GM18508 (cell line): ENCODE measurements around the gene C11orf68.

Experiments used
- ATAC-seq: cut with Tn5 transposase; IDR thresholded peaks from one replicate; pipeline ENCODE4 v1.9.1; 2021; ENCODE audit warnings: moderate number of reproducible peaks; ENCODE audit not compliant: insufficient read depth, unreplicated experiment

Gene C11orf68

GRCh38 chr11:65916391-65916790 lies 2.5 kb downstream of the C11orf68 start:
- no peak for ATAC-seq

GRCh38 chr11:65915821-65916251 lies 3.0 kb downstream of the C11orf68 start:
- ATAC-seq, result no peak

DNA sequence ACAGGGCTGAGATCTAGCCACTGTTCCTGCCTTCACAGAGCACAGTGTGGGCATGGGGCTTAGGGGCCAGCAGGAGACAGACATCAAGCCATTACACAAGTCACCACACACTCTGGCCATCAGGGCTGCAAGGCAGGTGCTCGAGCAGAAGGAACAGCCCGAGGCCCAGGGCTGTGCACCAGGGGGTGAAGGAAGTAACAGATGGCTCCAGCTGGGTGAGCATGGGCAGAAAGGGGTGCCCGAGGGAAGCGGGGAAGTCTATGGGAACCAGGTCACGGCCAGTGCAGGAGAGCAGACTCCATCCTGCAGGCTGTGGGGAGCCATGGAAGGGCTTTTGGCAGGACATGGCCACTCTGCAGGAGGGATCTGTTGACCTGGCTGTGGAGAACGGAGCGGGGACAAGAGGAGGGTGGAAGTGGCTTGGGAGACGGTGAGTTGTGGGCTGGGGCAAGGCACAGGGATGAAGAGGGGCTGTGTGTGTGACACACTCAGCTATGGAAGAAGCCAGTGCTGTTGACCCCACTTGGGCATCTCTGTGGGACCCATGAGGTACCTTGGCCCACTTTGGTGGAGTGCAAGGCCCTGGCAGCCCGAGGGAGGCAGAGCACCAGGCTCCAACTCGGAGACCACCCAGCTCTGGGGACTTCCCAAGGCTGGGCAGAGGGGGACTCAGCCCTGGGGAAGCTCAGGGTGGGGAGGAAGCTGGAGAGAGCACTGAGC lies 3.6 kb downstream of the C11orf68 start:
- no peak for ATAC-seq

DNA sequence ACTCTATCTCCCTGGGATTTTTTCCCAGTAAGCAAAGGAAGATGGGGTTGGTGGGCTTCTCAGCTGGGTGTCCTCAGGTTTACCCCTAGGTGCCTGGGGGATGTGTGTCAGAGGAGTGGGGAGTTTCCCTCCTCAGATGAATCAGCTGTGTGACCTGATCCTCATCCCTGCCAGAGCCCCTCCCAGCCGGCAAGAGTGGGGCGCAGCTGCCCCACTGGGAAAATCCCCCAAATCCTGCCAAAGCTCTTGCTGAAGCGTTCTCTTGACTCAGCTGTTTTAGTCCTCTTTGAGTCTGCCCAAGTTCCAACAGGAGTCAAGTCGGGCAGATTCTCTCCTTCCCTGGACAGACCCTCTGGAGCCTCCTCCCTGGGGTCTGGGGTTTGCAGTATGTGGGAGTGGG lies 6.0 kb downstream of the C11orf68 start:
- no peak for ATAC-seq

- no peak for ATAC-seq
Observed at GRCh38 chr11:65911682-65912568, 6.9 kb downstream of the C11orf68 start.

GRCh38 chr11:65907878-65908277 lies 11.0 kb downstream of the C11orf68 start:
- ATAC-seq, result no peak

GRCh38 chr11:65906602-65907001 lies 12.3 kb downstream of the C11orf68 start:
- no peak for ATAC-seq

GRCh38 chr11:65903715-65904114 lies 15.1 kb downstream of the C11orf68 start:
- no peak for ATAC-seq

- no peak for ATAC-seq
Observed at GRCh38 chr11:65903068-65903481, 15.8 kb downstream of the C11orf68 start.

- no peak for ATAC-seq
Observed at GRCh38 chr11:65900899-65901180, 18.0 kb downstream of the C11orf68 start.

GRCh38 chr11:65900125-65900898 lies 18.6 kb downstream of the C11orf68 start, which contains the start of gene FOSL1:
TSS of gene FOSL1 (minus strand) at chr11:65900388. CDS start at chr11:65900339, 49 bp downstream.
- no peak for ATAC-seq

GRCh38 chr11:65899356-65900124 lies 19.3 kb downstream of the C11orf68 start:
- no peak for ATAC-seq

GRCh38 chr11:65898656-65899355 lies 20.1 kb downstream of the C11orf68 start:
- ATAC-seq, result no peak

- ATAC-seq, result no peak
Observed at GRCh38 chr11:65897020-65897471, 21.8 kb downstream of the C11orf68 start.

DNA sequence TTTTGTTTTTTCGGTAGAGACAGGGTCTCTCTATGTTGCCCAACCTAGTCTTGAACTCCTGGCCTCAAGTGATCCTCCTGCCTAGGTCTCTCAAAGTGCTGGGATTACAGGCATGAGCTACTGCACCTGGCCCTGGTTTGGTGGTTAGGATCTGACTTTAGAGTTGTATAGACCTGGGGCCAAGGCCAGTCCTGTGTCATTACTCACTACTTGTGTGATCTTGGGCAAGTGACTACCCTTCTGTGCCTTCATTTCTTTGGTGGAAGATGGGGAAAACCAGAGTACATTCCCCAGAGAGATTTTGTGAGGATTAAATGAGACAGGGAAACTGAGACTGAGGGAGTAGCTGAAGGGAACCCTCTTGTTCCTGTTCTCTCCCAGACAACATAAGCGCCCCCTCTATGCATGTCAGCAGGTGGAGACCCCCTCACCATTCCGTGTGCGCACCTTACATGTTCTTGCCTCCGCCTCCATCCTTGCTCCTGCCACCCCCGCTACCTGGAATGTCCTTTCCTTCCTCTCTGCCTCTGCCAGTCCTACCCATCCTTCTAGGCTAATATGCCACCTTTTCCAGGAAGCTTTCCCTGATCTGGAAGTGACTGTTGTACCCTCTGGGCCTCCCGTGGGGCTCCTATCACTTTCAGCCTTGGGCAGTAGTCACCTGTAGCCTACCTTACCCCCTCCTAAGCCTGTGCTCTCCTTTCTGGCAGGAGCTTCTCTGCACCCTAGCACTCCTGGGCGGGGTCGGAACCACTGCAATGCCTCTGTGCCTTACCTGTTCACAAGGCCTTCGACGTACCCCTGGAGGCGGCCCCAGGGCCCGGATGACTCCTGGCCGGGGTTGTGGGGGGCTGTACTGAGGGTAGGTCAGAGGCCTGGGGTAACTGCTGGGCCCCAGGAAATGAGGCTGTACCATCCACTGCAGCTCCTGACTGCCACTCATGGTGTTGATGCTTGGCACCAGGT lies 22.5 kb downstream of the C11orf68 start:
- ATAC-seq, result no peak

DNA sequence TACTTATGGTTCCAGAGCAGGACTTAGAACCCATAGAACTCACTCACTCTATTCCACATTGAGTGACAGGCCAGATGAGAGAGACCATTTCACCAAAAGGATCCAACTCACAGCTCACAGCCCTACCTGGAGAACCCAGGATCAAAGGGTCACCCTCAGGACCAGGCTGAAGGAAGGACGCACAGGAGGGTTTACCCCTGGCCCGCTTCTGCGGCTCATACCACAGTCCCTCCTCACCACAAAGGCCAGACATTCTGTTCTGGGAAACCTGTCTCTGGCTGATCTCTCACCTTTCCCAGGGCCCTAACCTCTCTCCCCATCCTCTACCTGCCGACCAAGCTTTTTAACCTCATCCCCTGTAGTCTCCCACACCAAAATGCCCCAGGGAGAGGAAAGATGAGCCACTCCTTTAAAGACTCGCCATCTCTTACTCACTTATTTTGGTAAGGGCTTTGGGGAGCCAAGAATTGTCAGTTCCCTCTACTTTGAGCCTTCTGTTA lies 23.3 kb downstream of the C11orf68 start:
- no peak for ATAC-seq

DNA sequence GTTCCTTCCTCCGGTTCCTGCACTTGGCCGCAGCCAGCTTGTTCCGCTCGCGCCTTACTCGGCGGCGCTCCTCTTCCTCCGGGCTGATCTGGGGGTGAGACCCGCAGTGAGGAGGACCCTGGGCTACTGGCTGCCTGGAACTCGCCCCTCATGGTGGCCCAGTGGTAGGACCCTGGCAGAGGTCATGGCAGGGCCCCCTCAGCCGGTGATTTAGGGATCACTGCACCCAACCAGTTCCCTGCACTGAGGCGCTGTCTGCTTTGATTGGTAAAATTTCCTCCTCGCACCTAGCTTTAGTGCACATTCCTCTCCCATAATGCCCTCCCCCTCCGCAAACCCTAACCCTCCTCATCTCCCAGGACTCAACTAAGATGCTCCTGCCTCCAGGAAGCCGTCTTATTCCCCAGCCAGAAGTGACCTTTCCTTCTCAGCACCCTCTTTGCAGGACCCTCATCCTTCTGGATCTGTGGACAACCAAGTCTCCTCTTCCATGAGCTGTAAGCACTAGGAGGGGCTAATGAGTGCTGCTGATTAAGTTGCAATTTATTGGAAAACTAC lies 24.7 kb downstream of the C11orf68 start:
- ATAC-seq, result no peak
